ENCODE results near the gene HFM1.
"Not testable (repeated sequence)": the region's sequence is repeated elsewhere in the genome, so short reads cannot be mapped to it uniquely, and the experiment has no call there.

The HFM1 gene

GRCh38 chr1:91308544-91308943 lies 96.1 kb downstream of the HFM1 start:
- TF ChIP-seq CTCF (IDR thresholded peaks at IDR 0.05; ENCODE audit: low read depth, low read length), result no peak
- H3K4me3 ChIP-seq (ENCODE audit: low read depth, low read length), result no peak overlapping the region

GRCh38 chr1:91307784-91308409 lies 96.7 kb downstream of the HFM1 start:
- H3K4me3 ChIP-seq (ENCODE audit: low read depth, low read length), result no peak overlapping the region
- TF ChIP-seq CTCF (IDR thresholded peaks at IDR 0.05; ENCODE audit: low read depth, low read length), result no peak

GRCh38 chr1:91303165-91303564 lies 101.5 kb downstream of the HFM1 start:
- H3K4me3 ChIP-seq (ENCODE audit: low read depth, low read length), result no peak overlapping the region
- no peak for TF ChIP-seq CTCF (IDR thresholded peaks at IDR 0.05; ENCODE audit: low read depth, low read length)

GRCh38 chr1:91288843-91289553 lies 115.6 kb downstream of the HFM1 start:
- not testable (repeated sequence) for H3K4me3 ChIP-seq (ENCODE audit: low read depth, low read length)

- H3K4me3 ChIP-seq (ENCODE audit: low read depth, low read length), result not testable (repeated sequence)
These were observed 117.7 kb downstream of the HFM1 start for GRCh38 chr1:91286962-91287317.

GRCh38 chr1:91286259-91286961 lies 118.2 kb downstream of the HFM1 start:
- H3K4me3 ChIP-seq (ENCODE audit: low read depth, low read length), result not testable (repeated sequence)

- TF ChIP-seq CTCF (IDR thresholded peaks at IDR 0.05; ENCODE audit: low read depth, low read length), result no peak
- no peak overlapping the region for H3K4me3 ChIP-seq (ENCODE audit: low read depth, low read length)
These were observed 121.3 kb downstream of the HFM1 start for GRCh38 chr1:91283421-91283726.

GRCh38 chr1:91282695-91283420 lies 121.8 kb downstream of the HFM1 start:
- no peak overlapping the region for H3K4me3 ChIP-seq (ENCODE audit: low read depth, low read length)
- TF ChIP-seq CTCF (IDR thresholded peaks at IDR 0.05; ENCODE audit: low read depth, low read length), result peak; percentile 65

Data from WI38 (cell line).